OCI-LY7 (cell line): ENCODE results near the gene NRXN2. TPM values are rescaled to one million over a fixed set of nuclear protein-coding genes. Genes with fewer than 3 reads are reported as not detected.

Source experiments
- BruUV-seq: library from RNA; stranded (reverse); fragments of 400-500 nt; replicated peaks from 2 replicates; lab custom pipeline; 2021; lab: Mats Ljungman, UMichigan
- CTCF ChIA-PET: fragments of 300-600 bp; sonication (Branson Sonifier 250); formaldehyde crosslinking; loops from one replicate; lab custom pipeline; 2022; ENCODE audit warnings: antibody characterized with exemption; ENCODE audit not compliant: unreplicated experiment; lab: Charles Lee
- POLR2A ChIA-PET: fragments of 300-600 bp; sonication (Branson Sonifier 250); formaldehyde crosslinking; loops from one replicate; lab custom pipeline; 2022; ENCODE audit warnings: antibody characterized with exemption; lab: Charles Lee
- DNase-seq: peaks from one replicate; pipeline ENCODE4 v3.0.0-alpha.2; 2015; ENCODE audit warnings: low spot score
- H2AFZ ChIP-seq: fragments of 200-600 bp; sonication (generic), shearing (Covaris generic); 2 replicates; pipeline ENCODE4 v1.6.1; 2014; ENCODE audit warnings: mild to moderate bottlenecking, antibody characterized with exemption, low read length, moderate library complexity
- H3K27ac ChIP-seq: fragments of 200-600 bp; sonication (generic); 2 replicates; pipeline ENCODE4 v1.5.1; 2014; ENCODE audit warnings: mixed run types, low read depth, mild to moderate bottlenecking, moderate library complexity, low read length, inconsistent platforms; ENCODE audit not compliant: poor library complexity, severe bottlenecking
- H3K36me3 ChIP-seq: fragments of 200-600 bp; sonication (generic); 2 replicates; pipeline ENCODE4 v1.6.1; 2014; ENCODE audit warnings: mild to moderate bottlenecking, antibody characterized with exemption, low read length, moderate library complexity, mixed read lengths; ENCODE audit not compliant: insufficient read depth
- H3K4me1 ChIP-seq: fragments of 200-600 bp; sonication (generic); 2 replicates; pipeline ENCODE4 v1.5.1; 2014; ENCODE audit warnings: mild to moderate bottlenecking, low read length; ENCODE audit not compliant: insufficient read depth, poor library complexity, severe bottlenecking
- H3K4me2 ChIP-seq: fragments of 200-600 bp; sonication (generic); 2 replicates; pipeline ENCODE4 v1.6.1; 2014; ENCODE audit warnings: mild to moderate bottlenecking, low read length
- H3K4me3 ChIP-seq: fragments of 200-600 bp; sonication (generic); 2 replicates; pipeline ENCODE4 v1.5.1; 2014; ENCODE audit warnings: mild to moderate bottlenecking, low read depth, low read length; ENCODE audit not compliant: poor library complexity, severe bottlenecking
- H3K79me2 ChIP-seq: fragments of 200-600 bp; sonication (generic); 2 replicates; pipeline ENCODE4 v1.6.1; 2016; ENCODE audit warnings: low read depth, mild to moderate bottlenecking, low read length, moderate library complexity, mixed read lengths; ENCODE audit not compliant: insufficient read depth
- H3K9me2 ChIP-seq: fragments of 200-600 bp; sonication (generic); 2 replicates; pipeline ENCODE4 v1.6.1; 2016; ENCODE audit warnings: mild to moderate bottlenecking, low read length, mixed read lengths; ENCODE audit not compliant: insufficient read depth
- H3K9me3 ChIP-seq: fragments of 200-600 bp; sonication (generic); 2 replicates; pipeline ENCODE4 v1.6.1; 2014; ENCODE audit warnings: mild to moderate bottlenecking, mixed run types, low read length, mixed read lengths
- H4K20me1 ChIP-seq: fragments of 200-600 bp; sonication (generic); 2 replicates; pipeline ENCODE4 v1.6.1; 2014; ENCODE audit warnings: mild to moderate bottlenecking, antibody characterized with exemption, low read length, moderate library complexity, mixed read lengths; ENCODE audit not compliant: insufficient read depth
- EZH2phosphoT487 ChIP-seq: fragments of 200-600 bp; sonication (generic); IDR thresholded peaks from 2 replicates; pipeline ENCODE4 v1.6.1; 2018; ENCODE audit warnings: low read depth, borderline replicate concordance, mild to moderate bottlenecking, mixed run types, antibody characterized with exemption, low read length, moderate library complexity, mixed read lengths
- intact Hi-C: fragments of 100-400 bp; cut with micrococcal nuclease; formaldehyde crosslinking; loops from one replicate; pipeline ENCODE4 v1.10.0; 2022; ENCODE audit not compliant: unreplicated experiment
- total RNA-seq, 2 experiments: library from RNA; depleted of rRNA in 1 of 2; stranded (reverse); fragments of >200 nt in 1 of 2; shearing (Covaris generic) in 1 of 2; gene quantifications; 2 replicates each; pipeline ENCODE4 v1.2.3, GENCODE V29; 2014 to 2022
- TF ChIP-seq, protein P1 (sequence below): fragments of 200-600 bp; sonication (generic); conservative IDR thresholded peaks from 2 replicates; pipeline ENCODE4 v1.5.1; 2014; ENCODE audit warnings: mild to moderate bottlenecking, antibody characterized with exemption, low read length, moderate library complexity, mixed read lengths

Gene NRXN2
- total RNA-seq, 2 experiments from 2014 or later: 2.4 to 3.3 TPM

- TF ChIP-seq, protein P1, sequence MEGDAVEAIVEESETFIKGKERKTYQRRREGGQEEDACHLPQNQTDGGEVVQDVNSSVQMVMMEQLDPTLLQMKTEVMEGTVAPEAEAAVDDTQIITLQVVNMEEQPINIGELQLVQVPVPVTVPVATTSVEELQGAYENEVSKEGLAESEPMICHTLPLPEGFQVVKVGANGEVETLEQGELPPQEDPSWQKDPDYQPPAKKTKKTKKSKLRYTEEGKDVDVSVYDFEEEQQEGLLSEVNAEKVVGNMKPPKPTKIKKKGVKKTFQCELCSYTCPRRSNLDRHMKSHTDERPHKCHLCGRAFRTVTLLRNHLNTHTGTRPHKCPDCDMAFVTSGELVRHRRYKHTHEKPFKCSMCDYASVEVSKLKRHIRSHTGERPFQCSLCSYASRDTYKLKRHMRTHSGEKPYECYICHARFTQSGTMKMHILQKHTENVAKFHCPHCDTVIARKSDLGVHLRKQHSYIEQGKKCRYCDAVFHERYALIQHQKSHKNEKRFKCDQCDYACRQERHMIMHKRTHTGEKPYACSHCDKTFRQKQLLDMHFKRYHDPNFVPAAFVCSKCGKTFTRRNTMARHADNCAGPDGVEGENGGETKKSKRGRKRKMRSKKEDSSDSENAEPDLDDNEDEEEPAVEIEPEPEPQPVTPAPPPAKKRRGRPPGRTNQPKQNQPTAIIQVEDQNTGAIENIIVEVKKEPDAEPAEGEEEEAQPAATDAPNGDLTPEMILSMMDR: no peak
- no peak for TF ChIP-seq EZH2phosphoT487
- Histone ChIP-seq H3K36me3 (no peaks in the 10 kb centered on the region), H3K27ac (no peak overlapping the region), H3K4me3 (no peak overlapping the region), H3K4me1 (no peaks in the 10 kb centered on the region), H3K4me2 (no peak overlapping the region), H4K20me1 (no peaks in the 10 kb centered on the region), H3K9me2 (no peaks in the 10 kb centered on the region), H3K9me3 (no peaks in the 10 kb centered on the region), H2AFZ (no peak overlapping the region), H3K79me2 (no peaks in the 10 kb centered on the region)
- intact Hi-C loops: no loop called here
- no peak for DNase-seq
- BruUV-seq: no TSS peak
- POLR2A ChIA-PET: interaction anchor here (0.6 kb wide), 2 partner anchors 44 to 54 kb away, joined by 3 to 4 read pairs; no protein-coding TSS in a partner anchor
- CTCF ChIA-PET: no interaction called here
Measured at GRCh38 chr11:64661146-64661545, 61.9 kb downstream of the NRXN2 start.

GRCh38 chr11:64660706-64661105 is 62.3 kb downstream of the NRXN2 start:
- Histone ChIP-seq H3K9me2 (no peaks in the 10 kb centered on the region), H3K9me3 (no peaks in the 10 kb centered on the region), H3K4me3 (no peak overlapping the region), H3K4me2 (no peak overlapping the region), H3K27ac (no peak overlapping the region), H3K4me1 (peaks cover 1% of the 10 kb centered on the region), H2AFZ (no peak overlapping the region), H3K79me2 (no peaks in the 10 kb centered on the region), H3K36me3 (no peaks in the 10 kb centered on the region), H4K20me1 (no peaks in the 10 kb centered on the region)
- ChIA-PET CTCF (no interaction called here), POLR2A (interaction anchor here (0.6 kb wide), 1 partner anchor 986 kb away, joined by 5 read pairs; no protein-coding TSS in a partner anchor)
- BruUV-seq: no TSS peak
- DNase-seq: no peak
- intact Hi-C loops: no loop called here
- TF ChIP-seq EZH2phosphoT487: no peak
- TF ChIP-seq, protein P1: no peak

GRCh38 chr11:64660205-64660604 is 62.8 kb downstream of the NRXN2 start:
- ChIA-PET CTCF (no interaction called here), POLR2A (interaction anchor here (0.6 kb wide), 1 partner anchor 986 kb away, joined by 5 read pairs; no protein-coding TSS in a partner anchor)
- Histone ChIP-seq H3K4me1 (peaks cover 6% of the 10 kb centered on the region), H3K36me3 (no peaks in the 10 kb centered on the region), H3K4me3 (no peak overlapping the region), H3K4me2 (no peak overlapping the region), H2AFZ (no peak overlapping the region), H4K20me1 (no peaks in the 10 kb centered on the region), H3K27ac (no peak overlapping the region), H3K9me3 (no peaks in the 10 kb centered on the region), H3K9me2 (no peaks in the 10 kb centered on the region), H3K79me2 (no peaks in the 10 kb centered on the region)
- no peak for DNase-seq
- intact Hi-C loops: no loop called here
- TF ChIP-seq EZH2phosphoT487: no peak
- TF ChIP-seq, protein P1: no peak
- BruUV-seq: no TSS peak
